SHP77 treated with DMSO at 0.1 percent for 48 hours (cell line): ENCODE data around the gene MYO1E.
"Not testable (repeated sequence)": the region's sequence is repeated elsewhere in the genome, so short reads cannot be mapped to it uniquely, and the experiment has no call there.

ENCODE experiments used
- DNase-seq: peaks from one replicate; lab custom pipeline; 2025; lab: John Stamatoyannopoulos, UW

MYO1E gene

DNA sequence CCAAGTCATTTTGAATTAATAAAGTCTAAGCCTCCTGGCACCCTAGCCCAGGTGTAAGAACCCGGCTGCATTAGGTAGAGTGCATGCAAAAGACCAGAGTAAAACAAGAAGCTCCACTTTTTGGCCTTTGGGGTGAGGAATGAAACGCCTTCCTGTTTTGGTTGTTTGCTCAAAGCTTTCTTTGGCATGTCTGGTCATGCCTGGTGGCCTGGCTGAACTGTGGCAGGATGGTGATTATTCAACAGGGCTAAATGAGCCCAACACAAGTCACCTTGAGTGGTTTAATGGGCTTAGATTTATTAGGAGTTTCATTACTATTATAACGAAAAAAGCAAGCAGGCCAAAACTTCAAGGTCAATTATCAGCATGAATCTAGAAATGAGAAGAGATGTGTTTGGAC is 206.9 kb downstream of the MYO1E start:
- peak; percentile 37 for DNase-seq

DNA sequence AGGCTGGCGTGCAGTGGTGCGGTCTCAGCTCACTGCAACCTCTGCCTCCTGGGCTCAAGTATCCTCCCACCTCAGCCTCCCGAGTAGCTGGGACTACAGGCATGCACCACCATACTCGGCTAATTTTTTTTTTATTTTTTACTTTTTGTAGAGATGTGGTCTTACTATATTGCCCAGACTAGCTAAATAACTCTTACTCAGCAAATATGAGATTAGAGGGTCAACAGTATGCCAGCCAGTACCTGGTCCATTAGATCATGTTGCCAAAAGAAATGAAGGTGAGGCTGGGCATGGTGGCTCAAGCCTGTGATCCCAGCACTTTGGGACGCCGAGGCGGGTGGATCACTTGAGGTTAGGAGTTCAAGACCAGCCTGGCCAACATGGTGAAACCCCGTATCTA is 210.6 kb downstream of the MYO1E start:
- not testable (repeated sequence) for DNase-seq

DNA sequence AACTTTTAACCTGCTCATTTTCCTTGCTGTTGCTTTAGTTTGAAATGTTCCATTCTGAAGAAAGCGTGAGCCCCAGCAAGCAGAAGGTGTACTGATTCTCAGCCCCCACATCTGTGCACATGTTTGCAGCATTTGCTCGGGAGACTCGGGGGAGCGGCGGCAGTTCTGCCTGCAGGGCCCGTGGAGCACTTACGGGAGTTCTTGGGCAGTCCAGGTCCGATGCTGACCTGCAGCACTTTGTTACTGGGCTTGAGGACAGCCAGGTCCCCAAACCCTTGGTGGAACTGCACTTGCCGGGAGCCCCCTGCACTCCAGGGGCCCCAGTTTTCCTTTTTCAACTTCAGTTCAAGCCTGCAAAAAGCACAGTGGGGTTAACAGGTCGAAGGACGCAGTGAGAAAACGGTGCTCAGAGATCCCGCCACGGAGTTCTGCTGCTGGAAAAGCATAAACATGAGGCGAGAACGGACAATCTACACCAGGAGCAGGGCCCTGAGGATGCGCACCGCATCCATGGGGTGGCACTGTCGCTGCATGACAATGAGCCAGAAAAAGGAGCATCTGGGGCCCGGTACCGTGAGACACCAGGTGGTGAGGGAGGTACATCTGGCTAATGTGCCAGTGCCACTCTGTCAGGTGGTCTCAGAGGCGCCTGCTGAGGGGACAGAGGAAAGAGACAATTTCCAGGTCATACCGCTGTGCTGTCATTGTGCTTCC is 211.6 kb downstream of the MYO1E start:
- DNase-seq = peak; percentile 59

DNA sequence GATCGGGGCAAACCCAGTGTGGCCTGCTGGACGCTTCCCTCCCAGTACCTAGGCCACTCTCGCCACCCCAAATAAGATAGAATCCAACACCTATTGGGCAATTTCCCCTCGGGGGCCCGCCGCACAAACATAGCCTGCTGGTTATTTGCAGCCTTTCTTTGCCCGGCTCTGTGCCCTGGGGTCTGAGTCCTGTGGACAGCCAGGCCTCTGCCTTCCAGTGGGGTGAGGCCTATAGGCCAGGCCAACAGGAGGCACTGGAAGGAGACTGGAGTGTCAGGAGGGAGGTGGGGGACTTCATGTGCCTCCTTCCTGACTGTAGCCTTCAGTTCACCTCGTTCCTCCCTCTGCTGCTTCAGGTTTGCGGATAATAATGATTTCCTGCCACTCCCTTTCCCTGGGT is 213.5 kb downstream of the MYO1E start:
- DNase-seq = no peak

DNA sequence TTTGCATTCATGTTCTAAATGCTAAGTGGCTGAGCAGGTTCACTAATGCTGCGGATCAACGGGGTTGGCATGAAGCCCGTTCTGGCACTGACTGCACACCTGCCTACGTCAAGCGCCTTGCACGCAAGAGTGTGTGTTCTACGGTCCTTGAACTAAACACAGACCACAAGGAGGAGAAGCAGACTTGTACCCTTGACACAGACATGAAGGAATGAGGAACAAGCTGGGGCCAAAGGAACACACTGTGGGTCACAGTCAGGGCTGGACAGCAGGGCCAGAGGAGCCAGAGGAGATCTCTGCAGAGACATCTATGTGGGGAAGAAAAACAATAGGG is 214.0 kb downstream of the MYO1E start:
- peak; percentile 48 for DNase-seq

DNA sequence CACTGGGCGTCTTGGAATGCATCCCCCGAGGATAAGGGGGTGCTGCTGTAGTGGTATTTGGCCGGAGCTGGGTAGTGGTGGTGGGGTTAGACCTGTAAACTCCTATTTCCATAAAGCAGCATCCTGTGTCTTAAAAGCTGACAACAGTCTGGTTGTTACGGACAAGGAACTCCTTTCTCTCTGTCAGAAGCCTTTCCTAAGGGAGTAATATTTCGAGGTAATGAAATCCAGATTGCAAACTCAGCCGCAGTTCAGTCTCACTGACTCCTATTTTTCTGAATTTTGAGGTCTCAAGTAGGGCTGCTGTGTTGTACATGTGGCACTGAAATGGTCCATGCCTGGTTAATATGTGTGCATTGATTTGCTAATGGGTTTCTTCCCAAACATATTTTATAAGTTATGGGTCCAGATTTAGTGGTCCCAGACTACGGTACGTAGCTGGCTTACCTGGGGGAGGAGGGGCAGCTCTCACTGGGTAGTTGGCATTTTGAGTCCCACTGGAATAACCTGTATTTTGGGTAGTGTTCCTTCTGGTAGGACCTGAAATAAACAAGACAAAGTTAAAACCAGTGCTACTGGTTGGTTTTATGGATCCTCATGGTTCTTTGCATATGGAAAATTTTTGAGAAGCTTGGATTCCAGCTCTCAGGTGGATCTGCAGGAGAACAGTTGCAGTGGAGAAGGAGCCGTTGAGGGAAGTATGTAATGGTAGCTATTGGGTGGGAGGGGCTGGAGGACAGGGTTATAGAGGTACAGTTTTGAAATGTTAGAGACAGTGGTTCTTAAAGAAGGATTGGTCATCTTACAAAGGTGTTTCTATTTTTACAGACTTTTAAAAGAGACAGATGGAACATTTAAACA is 214.6 kb downstream of the MYO1E start:
- DNase-seq = no peak

DNA sequence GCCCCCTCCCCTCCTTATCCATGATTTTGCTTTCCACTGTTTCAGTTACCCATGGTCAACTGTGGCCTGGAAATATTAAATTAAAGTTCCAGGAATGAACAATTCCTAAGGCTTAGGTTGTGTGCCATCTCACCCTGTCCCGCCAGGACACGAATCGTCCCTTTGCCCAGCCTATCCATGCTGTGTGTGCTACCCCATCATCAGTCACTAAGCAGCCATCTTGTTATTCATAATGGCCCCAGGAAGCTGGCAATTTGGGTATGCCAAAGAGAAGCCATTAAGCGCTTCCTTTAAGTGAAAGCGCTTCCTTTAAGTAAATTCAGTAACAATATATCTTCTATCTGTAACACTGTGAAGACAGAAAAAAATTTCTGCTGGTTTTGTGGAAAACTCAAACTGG is 215.3 kb downstream of the MYO1E start:
- DNase-seq = no peak

DNA sequence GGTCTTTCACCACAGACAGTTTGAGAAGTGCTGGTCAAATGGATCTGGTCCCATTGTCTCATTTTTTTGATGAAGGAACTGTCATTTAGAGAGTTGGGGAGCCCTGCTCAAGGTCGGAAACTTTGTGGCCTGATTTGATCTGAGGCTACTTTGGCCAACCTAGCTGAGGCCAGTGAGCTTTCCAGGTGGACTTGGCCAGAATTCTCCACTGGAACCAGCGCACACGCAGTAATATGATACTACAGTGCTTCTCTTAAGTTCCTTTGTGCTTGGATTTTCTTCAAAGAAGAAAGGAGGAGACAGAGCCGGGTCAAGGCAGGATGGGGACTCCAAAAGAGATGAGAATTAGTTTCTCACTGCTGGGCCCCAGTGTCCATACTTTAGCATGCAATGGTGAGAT is 217.2 kb downstream of the MYO1E start:
- DNase-seq = no peak

DNA sequence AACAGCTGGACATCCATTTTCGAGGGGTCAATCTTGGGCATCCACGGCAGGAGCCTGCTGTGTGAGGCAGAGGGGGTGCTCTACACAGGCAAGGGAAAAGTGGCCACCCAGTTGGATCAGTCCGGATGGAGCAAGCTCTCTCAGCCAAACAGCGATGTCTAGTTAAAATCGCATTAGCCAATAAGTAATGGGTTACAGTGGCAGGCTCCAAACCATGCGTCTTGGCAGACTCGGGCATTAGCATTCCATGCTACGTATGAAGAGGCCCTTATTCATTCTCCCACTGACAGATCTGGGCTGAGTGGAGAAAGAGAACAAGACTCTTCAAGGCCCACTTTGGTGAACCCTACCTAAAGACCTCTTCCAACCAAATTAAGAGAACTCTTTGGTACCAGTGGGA is 218.4 kb downstream of the MYO1E start:
- DNase-seq = no peak

DNA sequence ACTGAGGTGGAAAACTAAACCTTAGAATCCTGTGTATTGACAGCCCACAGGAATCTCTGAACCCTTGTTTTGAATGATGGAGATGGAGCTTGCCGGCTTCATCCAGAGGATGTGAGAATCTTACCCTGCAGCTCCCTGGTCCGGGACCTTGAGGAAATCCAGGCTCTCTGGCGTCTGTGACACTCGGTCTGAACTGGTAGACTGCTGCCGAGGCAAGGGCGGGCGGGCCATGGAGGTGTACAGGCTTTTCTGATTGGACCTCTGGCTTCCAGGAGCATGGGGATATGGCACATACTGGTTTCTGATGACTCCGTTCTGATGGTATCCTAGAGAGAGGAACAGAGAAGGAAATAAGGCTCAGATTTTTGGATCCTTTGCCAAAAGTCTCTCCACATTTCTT is 219.2 kb downstream of the MYO1E start:
- DNase-seq = no peak

DNA sequence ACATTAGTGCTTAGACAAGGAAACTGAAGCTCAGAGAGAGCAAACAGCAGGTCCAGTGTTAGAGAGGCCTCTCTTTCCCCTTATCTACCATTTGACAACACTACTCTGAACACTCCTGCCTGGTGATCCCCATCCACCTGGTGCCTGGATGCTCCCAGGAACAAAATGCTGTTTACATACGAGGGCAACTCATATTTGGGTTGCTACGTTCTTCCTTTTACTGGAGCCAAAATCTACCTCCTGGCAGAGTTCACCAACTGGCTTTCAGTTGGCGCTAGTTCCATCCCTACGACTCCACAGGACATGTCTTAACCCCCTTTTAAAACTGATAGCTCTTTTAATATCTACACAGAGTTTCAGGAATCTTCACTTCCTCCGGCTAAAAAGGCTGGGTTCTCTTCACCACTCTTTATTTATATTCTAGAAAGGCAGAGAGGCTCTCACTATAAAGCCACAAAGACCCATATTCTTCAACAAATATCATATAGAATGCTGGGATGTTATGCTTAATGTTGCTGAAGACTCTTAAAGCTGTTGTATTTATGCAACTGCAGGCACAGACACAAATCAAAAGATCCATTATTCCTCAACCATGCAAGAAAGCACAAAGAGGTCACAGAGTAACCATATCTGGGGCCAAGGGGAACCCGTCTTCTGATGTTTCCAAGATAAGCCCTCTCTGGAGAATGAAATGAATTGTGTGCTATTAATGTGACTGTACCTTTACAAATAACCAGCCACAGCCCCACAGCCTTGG is 219.8 kb downstream of the MYO1E start:
- DNase-seq = no peak

DNA sequence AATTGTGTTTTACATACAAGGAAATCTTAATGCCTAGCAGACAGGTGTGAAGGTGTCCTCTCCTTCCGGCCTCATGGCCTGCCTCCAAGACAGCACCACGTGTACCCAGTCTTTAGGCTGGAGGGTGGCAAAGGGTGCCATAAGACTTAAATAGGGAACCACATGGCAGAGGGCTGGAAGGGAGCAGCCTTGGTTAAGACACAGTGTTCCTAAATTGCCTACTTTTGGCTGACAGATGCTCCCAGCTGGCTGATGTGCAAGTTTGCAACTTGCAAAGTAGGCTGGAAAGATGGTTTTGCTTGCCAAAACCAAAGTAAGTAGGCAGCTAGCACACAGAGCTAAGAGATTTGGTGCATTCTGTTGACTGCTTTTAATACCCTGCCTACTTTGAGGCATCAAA is 222.5 kb downstream of the MYO1E start:
- no peak for DNase-seq

DNA sequence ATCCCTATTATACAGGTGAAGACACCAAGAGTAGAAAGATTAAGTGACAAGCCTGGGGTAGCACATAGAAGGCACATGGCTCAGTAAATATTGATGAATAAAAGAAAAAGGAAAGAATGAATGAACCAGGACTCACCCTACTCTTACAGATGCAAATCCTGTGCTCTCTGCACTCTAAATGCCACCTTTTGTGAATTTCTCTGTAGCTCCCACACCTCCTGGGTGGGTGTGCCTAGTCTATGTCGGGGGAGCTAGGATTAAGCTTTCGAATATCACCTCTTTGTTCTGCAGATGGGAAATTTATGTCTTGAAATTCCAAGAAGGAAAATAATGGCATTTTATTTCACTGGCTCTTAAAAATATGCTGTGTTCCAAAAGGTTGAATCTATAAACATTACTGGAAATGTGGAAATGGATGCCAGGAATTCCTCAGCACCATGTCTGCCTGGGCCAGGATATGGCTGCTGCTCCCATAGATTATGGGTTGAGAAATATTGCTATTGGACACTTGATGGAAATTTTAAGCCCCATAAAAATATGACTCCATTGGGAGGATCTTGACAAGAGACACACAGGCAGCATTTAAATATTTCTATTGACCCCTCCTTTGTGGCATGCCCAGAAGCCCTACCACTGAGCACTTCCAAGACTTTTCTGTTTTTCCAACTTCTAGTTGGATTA is 224.4 kb downstream of the MYO1E start:
- no peak for DNase-seq

DNA sequence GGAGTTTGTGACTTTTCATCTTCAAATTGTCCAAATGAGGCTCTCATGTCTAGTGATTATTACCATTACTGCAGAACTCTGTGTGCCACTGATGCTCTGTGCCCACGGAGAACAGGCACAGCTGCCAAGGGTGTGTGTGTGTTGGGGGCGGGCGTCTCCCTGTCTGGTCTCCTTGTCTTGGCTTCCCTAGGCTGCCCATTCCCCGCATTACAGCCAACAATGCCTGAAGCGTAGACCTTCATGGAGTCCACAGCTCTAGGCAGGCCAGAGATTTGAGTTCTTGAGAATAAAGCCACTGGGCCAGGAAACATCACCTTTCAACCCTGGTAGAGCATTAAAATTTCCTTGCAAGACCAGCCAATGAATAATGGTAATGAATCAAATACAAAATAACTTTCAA is 225.0 kb downstream of the MYO1E start:
- DNase-seq = no peak

DNA sequence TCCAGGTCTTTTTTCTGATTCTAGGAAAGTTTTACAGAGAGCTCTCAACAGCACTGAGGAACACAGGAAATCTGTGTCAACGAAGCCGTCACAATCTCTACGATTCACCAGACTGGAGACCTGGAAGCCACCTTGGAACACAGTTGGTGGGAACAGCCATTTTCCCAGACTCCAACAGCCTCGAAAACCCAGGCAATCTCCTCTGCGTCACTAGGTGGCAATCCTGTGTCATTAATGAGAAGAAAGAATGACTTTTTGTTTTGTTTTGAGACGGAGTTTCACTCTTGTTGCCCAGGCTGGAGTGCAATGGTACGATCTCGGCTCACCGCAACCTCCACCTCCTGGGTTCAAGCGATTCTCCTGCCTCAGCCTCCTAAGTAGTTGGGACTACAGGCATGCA is 228.1 kb downstream of the MYO1E start:
- not testable (repeated sequence) for DNase-seq

DNA sequence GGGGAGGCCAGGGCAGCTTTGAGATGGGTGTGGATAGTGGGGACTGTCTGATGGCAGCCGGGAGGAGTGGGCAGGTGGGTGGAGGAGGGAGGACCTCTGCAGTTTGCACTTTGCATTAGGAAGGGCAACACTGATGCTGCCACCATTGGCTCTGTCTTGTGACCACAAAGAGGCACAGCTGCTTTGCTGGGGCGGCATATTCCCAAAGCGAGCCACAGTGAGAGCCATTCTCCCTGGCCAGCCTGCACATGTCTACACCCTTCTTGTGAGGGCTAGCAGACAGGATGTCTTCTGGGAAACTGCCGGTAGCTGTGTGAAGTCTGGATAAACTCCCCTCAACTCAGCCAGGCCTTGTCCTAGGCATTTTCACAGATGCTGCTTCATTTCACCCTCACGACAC is 229.4 kb downstream of the MYO1E start:
- DNase-seq = no peak

DNA sequence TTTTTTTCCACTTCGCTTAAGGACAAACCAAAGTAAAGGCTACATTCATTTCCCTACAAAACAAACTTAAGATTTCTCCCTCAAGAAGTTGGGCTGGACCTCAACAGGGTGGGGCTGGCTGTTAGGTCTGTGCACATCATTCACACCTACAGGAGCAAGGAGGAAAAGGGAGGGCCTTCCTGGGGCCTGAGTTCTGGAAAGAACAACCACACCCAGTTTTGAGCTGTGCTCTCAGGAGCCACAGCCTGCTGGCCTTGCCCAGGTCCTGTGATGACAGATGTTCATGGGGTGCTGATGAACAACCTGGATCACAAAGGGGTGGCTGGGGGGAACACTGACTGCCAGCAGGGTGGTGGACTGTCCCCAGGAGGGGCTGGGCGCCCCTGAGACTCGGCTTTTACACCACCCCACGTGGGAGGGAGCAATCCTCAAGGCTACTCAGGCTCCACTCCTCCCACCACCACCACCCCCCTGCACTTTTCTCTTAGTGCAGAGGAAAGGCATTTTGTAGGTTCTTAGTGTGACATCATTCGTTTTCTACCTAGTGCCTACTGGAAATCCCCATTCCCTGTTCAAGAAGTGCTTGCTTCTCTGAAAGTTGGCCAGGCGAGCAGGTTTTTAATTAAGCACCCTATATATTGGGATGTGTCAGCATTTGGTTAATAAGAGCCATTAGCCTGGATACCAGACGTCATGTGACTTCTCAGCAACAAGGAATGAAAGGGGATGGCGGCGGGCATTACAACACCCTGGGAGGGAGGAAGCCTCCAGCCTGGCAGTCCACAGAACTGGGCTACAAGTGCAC is 232.0 kb downstream of the MYO1E start:
- DNase-seq = no peak

DNA sequence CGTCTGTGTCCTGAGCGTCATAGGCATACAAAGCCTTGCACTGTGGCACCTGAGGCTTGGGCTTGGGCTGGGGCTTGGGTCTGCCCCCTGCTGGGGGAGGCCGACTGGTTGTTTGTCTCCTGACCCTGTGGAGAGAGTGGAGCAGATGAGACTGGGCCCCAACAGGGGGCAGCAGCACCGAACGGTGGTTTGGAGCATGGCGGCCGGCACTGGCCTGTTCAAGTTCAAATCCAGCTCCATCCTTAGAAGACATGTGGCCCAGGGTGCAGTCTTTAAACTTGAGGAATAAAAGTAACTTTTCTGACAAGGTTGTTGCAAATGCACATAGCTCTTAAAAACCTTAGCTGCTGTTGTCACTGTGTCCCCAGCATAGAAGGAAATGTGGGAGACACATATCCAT is 234.4 kb downstream of the MYO1E start:
- DNase-seq = no peak

DNA sequence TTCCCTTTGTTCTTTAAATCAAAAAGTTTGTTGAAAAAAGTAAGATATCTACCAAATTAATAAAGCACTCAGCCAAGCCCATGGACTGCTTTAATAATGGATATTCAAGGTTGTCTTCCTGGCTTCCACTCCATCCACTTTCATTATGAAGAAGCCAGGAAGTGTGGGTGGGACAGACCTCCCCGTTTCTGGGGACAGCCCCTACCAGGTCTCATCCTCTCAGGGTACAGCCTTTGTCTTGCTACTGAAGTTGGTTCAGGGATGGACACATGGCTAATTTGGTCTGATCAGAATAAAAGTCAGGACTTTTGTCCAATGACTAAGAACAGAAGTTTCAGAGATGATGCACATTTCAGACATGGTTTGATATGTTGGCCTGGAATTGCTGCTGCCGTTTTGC is 235.1 kb downstream of the MYO1E start:
- DNase-seq = no peak

DNA sequence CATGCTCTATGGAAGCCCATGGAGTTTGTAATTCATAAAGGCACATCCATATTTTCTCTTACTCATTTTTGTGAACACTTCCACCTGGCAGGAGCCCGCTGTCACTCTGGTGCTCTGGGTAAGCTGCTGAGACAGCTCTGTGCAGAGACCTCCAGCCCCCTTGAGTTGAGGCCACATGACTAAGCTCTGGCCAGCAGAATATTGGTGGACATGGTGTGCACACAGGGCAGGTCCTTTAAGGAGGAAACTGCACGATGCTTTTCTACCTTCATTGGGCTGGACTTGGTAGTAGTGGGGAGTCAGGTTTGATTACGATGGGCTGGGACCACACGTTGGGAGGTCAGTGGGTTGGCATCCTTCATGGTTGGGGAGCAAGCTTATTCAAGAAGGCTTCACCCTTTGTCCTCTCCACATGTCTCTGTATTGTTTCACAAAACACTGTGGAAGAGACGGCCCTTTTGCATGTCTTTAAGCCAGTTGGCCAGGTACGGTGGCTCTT is 238.7 kb downstream of the MYO1E start:
- DNase-seq = no peak

DNA sequence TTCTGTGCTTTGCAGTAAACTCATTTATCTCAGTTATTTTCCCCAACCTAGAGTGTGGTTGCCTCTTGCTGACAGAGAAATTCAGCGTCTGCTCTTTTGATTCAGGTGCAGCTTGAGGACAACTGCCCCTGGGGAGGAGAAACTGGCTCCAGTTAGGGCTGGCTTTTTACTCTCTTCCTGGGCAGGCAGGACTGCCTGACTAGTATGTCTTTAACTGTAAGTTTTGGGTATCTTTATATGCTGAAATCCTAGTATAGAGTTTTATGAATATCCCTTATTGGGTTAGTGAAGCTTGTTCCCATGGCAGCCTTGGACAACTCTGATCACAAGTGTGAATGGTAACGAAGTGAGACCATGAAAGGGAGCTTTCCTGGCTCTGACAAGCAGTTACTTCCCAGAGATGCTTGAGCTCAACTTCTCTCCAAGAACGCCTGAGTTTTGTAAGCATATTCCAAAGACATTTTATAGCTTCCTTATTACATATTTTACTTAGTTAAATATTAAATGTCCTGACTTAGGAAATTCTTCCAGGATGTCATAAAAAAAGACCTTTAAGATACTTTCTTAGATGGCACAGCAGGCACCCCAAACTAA is 240.6 kb downstream of the MYO1E start:
- no peak for DNase-seq
